ENCODE results near the gene SNX14. TPM values are rescaled to one million over a fixed set of nuclear protein-coding genes. Genes with fewer than 3 reads are reported as not detected.

Gene SNX14
- total and polyA plus RNA-seq, 8 donors: 11.2 to 209 (median 61.5) TPM

- TF ChIP-seq POLR2AphosphoS5 (IDR thresholded peaks at IDR 0.05): no peak
- no peak for TF ChIP-seq POLR2A (IDR thresholded peaks at IDR 0.05)
- TF ChIP-seq, protein P1, sequence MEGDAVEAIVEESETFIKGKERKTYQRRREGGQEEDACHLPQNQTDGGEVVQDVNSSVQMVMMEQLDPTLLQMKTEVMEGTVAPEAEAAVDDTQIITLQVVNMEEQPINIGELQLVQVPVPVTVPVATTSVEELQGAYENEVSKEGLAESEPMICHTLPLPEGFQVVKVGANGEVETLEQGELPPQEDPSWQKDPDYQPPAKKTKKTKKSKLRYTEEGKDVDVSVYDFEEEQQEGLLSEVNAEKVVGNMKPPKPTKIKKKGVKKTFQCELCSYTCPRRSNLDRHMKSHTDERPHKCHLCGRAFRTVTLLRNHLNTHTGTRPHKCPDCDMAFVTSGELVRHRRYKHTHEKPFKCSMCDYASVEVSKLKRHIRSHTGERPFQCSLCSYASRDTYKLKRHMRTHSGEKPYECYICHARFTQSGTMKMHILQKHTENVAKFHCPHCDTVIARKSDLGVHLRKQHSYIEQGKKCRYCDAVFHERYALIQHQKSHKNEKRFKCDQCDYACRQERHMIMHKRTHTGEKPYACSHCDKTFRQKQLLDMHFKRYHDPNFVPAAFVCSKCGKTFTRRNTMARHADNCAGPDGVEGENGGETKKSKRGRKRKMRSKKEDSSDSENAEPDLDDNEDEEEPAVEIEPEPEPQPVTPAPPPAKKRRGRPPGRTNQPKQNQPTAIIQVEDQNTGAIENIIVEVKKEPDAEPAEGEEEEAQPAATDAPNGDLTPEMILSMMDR (IDR thresholded peaks at IDR 0.05): peak in 1 of 7 experiments; percentile 14
- Histone ChIP-seq H3K4me1 (peaks cover 30 to 56% (median 46%) of the 10 kb centered on the region in 4 donors), H3K36me3 (peaks cover 9 to 32% (median 28%) of the 10 kb centered on the region in 4 donors), H3K27me3 (no peaks in the 10 kb centered on the region), H3K4me3 (peak overlapping the region; percentile 97 to 100 (median 100)), H3K9me3 (no peaks in the 10 kb centered on the region), H3K27ac (peak overlapping the region; percentile 97 to 100 (median 99))
- intact Hi-C loops (cut with DNase I; ENCODE audit: low total_unique reads): no loop called here
- peak; percentile 48 to 85 for DNase-seq
- WGBS, 5 donors: 0 to 1% (median 1%) methylated on average over 65 to 85 of the region's 85 CpGs
These were observed 48.5 kb upstream of the SNX14 start for GRCh38 chr6:85641897-85642773.

DNA sequence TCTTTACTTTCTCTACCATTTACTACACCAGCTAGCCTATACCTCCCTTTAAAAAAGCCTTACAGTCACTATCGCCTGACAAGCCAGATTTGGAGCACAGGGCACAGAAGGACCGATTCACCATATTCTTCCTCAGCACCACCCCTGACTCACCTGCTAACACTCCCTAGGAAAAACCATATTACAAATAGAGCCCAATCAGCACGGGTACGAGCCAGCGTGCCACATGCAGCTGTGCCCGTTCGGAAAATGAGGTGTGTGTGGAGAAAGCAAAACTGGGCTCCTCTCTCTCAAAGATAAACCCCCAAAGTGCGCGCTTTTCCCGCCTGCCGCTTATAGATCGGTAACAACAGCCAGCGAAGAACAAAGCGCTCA lies 47.9 kb upstream of the SNX14 start:
- Histone ChIP-seq H3K36me3 (peaks cover 14 to 38% (median 34%) of the 10 kb centered on the region in 4 donors), H3K9me3 (no peaks in the 10 kb centered on the region), H3K27me3 (no peaks in the 10 kb centered on the region), H3K27ac (peak overlapping the region; percentile 97 to 100 (median 99)), H3K4me3 (peak overlapping the region; percentile 97 to 100 (median 100)), H3K4me1 (peaks cover 32 to 62% (median 49%) of the 10 kb centered on the region in 4 donors)
- intact Hi-C loops (cut with DNase I; ENCODE audit: low total_unique reads): no loop called here
- no peak for DNase-seq
- 0 to 2% (median 0%) methylated on average over 14 of the region's 14 CpGs for WGBS, 5 donors
- TF ChIP-seq POLR2AphosphoS5 (IDR thresholded peaks at IDR 0.05): no peak
- no peak for TF ChIP-seq EP300 (IDR thresholded peaks at IDR 0.05)
- TF ChIP-seq POLR2A (IDR thresholded peaks at IDR 0.05): no peak
- TF ChIP-seq, protein P1 (IDR thresholded peaks at IDR 0.05): no peak

DNA sequence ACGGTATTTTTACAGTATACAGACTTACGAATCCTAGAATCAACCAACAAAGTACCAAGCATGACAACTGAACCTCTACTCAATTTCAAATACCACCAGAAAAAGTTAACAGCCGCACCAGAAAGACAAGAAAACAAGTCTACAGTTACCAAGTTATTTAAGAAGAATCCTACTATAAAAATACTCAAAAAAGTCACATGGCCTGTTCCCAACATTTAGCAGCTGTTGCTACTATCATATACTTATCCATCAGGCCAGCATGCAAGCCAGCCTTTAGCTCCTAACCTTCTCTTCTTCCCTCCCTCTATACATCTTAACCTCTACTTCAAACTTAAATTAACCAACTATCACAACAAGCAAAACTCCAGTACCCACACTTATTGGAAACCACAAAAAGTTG lies 47.2 kb upstream of the SNX14 start:
- H3K4me1 ChIP-seq: peaks cover 32 to 69% (median 52%) of the 10 kb centered on the region in 4 donors
- peak overlapping the region; percentile 97 to 100 (median 100) for H3K4me3 ChIP-seq
- TF ChIP-seq EP300 (IDR thresholded peaks at IDR 0.05): no peak
- TF ChIP-seq, protein P1 (IDR thresholded peaks at IDR 0.05): no peak
- TF ChIP-seq POLR2A (IDR thresholded peaks at IDR 0.05): no peak
- TF ChIP-seq POLR2AphosphoS5 (IDR thresholded peaks at IDR 0.05): no peak
- WGBS, 5 donors: 10 to 25% (median 13%) methylated on average over 3 of the region's 3 CpGs
- H3K27ac ChIP-seq: peak overlapping the region in 2 of 5 donors; percentile 99 to 100
- H3K9me3 ChIP-seq: no peaks in the 10 kb centered on the region
- H3K36me3 ChIP-seq: peaks cover 19 to 45% (median 41%) of the 10 kb centered on the region in 4 donors
- intact Hi-C loops (cut with DNase I; ENCODE audit: low total_unique reads): no loop called here
- DNase-seq: peak in 1 of 2 donors; percentile 8
- H3K27me3 ChIP-seq: no peaks in the 10 kb centered on the region

DNA sequence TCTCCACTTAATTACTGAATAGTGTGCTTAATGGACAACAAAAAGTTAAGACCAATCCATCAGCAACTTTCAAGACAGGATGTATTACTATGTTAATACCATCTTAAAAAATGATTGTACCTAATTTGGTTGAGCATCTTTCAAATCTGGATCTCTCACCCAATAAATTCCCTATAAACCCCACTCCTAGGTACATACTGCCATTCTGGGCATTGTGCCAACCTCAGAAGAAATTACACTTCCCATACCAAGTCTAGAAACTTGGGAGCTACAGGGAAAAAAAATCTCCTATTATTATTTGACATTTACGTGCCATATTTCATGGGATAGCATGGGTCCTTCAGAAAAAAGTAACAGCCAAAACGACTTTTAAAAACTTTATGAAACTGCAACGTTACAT lies 43.9 kb upstream of the SNX14 start:
- Histone ChIP-seq H3K27me3 (no peaks in the 10 kb centered on the region), H3K9me3 (no peaks in the 10 kb centered on the region), H3K36me3 (peaks cover 52 to 78% (median 73%) of the 10 kb centered on the region in 4 donors), H3K4me1 (peaks cover 22 to 78% (median 52%) of the 10 kb centered on the region in 4 donors), H3K4me3 (no peak overlapping the region), H3K27ac (no peak overlapping the region)
- TF ChIP-seq POLR2AphosphoS5 (IDR thresholded peaks at IDR 0.05) (no peak), POLR2A (IDR thresholded peaks at IDR 0.05) (no peak)
- intact Hi-C loops (cut with DNase I; ENCODE audit: low total_unique reads): loop anchor here (5.0 kb wide), 1 partner anchor 45 kb away; no protein-coding TSS in a partner anchor
- DNase-seq: no peak
- 49 to 75% (median 60%) methylated on average over 3 of the region's 3 CpGs for WGBS, 5 donors

All from stomach (tissue), 9 donors.